Pons (tissue), 1 donor: ENCODE data around the gene JMJD1C.
"Not testable (repeated sequence)": the region's sequence is repeated elsewhere in the genome, so short reads cannot be mapped to it uniquely, and the experiment has no call there.

ENCODE experiments used
- DNase-seq: peaks from one replicate; pipeline ENCODE4 v3.0.0-alpha.2; 2016; ENCODE audit warnings: low spot score

The JMJD1C gene, protein sequence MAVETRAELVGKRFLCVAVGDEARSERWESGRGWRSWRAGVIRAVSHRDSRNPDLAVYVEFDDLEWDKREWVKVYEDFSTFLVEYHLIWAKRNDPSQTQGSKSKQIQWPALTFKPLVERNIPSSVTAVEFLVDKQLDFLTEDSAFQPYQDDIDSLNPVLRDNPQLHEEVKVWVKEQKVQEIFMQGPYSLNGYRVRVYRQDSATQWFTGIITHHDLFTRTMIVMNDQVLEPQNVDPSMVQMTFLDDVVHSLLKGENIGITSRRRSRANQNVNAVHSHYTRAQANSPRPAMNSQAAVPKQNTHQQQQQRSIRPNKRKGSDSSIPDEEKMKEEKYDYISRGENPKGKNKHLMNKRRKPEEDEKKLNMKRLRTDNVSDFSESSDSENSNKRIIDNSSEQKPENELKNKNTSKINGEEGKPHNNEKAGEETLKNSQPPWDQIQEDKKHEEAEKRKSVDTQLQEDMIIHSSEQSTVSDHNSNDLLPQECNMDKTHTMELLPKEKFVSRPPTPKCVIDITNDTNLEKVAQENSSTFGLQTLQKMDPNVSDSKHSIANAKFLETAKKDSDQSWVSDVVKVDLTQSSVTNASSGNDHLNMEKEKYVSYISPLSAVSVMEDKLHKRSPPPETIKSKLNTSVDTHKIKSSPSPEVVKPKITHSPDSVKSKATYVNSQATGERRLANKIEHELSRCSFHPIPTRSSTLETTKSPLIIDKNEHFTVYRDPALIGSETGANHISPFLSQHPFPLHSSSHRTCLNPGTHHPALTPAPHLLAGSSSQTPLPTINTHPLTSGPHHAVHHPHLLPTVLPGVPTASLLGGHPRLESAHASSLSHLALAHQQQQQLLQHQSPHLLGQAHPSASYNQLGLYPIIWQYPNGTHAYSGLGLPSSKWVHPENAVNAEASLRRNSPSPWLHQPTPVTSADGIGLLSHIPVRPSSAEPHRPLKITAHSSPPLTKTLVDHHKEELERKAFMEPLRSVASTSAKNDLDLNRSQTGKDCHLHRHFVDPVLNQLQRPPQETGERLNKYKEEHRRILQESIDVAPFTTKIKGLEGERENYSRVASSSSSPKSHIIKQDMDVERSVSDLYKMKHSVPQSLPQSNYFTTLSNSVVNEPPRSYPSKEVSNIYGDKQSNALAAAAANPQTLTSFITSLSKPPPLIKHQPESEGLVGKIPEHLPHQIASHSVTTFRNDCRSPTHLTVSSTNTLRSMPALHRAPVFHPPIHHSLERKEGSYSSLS (N-terminal part only)

DNA sequence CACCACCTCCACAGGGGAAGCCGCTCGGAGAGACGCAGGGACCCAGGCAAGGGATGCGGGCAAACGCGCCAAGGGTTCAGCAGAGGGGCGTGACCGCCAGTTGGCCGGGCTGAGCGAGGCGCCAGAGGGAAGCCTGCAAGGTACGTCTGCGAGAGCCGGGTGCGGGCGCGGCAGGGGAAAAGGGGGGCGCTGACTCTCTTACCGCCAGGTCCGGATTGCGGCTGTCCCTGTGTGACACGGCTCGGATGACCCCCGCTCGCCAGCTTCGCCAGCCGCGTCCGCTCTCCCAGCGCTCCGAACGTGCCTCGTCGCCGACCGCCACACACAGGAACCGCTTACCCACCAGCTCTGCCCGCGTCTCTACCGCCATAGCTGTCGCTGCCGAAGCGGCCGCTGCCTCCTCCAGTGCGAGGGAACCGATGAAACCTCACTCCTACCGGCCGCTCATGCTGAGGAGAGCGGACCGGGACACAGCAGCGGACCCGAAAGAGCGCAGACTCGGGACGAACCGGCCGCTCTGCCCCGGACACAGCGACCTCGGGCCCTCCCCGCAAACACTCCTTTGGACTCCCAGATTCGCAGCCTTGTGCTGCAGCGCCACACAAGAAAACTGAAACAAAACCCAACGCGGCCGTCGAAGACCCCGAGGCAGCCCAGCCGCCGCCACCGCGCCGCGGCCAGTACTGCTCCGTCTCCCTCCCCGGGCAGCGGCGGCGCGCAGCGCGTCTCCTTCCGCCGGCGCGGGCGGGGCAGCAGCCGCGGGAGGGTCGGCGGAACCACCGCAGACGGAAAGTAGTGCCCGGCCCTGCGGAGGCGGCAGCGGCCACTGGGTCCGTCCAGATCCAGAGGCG lies at the start of gene JMJD1C:
TSS of gene JMJD1C (minus strand) at position 685 of the 851 bp plus-strand sequence. CDS start at position 370, 315 bp downstream.
- peak; percentile 41 for DNase-seq

- no peak for DNase-seq
Measured at GRCh38 chr10:63515002-63515763, 49.4 kb upstream of the JMJD1C start.

- DNase-seq, result no peak
Measured at GRCh38 chr10:63506554-63506953, 40.8 kb upstream of the JMJD1C start.

GRCh38 chr10:63505562-63505961 lies 39.8 kb upstream of the JMJD1C start:
- DNase-seq, result no peak

DNA sequence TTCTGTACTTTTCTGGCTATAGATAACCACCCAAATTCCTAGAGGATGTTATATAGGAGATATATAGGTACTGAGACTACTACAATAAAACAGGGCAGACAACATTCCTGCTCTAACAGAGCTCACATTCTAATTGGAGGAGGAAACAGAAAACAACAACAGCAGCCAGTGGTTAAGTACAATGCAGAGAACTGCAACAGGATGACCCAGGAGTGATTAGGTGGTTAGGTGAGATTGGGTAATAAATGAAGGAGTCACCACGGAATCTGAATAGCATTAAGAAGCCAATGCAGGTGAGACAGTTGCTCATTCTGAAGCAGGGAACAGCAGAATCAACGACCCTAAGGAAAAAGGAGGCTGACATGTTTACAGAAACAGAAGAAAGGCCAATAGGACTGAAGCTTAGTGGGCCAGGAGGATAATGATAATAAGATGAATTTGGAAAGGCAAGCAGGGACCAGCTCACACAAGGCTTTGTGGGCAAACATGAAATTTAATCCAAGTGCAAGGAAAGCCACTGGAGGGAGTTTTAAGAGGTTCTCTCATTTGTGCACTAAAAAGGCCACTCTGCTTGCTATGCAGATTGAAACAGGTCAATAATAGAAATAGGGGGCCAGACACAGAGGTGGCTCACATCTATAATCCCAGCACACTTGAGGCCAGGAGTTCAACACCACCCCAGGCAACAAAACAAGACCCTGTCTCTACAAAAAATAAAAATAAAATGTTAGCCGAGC lies 38.5 kb upstream of the JMJD1C start:
- DNase-seq, result no peak

DNA sequence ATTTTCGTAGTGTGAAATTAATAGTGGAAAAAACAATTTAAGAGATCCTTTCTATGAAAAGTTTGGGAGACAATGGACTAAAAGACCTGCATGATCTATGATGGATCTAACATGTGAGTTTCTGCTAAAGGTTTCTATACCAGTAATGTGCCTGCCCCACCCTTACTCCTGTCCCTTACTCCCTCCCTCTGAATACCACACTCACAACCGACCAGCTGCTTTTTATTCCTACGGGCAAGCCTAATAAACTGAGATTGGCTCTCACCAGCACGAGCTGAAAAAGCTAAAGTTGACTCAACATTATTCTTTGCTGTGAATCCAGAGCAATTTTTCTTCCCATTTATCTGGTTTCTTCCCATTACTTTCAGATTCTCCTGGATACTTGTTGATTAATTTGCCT lies 37.6 kb upstream of the JMJD1C start:
- DNase-seq, result no peak

DNA sequence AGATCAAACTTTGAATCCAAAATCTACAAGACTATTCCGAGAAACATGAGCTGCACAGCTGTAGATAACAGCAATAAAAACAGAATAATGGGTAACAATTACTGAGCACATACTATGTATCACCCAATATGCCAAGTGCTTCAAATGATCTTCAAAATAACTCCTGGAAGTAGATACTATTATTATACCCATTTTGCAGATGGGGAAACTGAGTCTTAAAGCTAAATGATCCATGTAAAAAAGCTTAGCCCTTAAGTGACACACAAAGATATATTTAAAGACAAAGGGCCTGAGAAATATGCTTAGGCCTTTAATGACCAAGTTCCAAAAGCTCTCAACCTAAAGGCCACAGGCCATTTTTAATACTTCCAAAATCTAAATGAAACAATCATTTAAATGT lies 37.1 kb upstream of the JMJD1C start:
- no peak for DNase-seq

DNA sequence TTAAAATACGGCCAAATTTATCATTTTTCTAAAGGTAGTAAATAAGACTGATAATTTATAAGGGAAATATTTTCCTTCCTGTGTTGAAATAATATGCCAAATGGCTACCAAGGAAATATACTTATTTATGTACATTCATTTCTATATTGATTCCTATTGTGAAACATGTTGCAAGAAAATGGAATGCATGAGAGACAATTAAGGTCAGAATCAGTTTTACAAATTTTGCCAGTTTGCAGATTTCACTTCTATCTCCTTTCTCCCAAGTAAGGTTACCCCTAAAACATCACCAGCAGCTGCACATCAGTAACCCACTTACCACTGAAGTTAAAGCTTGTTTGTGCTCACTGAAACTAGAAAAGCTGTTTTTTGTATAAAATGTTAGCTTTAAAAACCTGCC lies 36.2 kb upstream of the JMJD1C start:
- no peak for DNase-seq

DNA sequence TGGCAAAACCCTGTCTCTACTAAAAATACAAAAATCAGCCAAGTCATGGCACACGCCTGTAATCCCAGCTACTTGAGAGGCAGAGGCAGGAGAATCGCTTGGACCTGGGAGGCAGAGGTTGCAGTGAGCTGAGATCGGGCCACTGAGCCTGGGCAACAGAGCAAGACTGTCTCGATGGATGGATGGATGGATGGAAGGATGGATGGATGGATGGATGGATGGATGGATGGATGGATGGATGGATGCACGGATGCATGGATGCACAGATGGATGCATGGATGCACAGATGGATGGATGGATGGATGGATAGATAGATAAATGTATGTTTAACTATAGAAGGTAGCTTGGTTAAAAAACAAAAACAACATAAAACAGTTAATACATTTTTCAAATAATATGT lies 34.8 kb upstream of the JMJD1C start:
- DNase-seq, result not testable (repeated sequence)

DNA sequence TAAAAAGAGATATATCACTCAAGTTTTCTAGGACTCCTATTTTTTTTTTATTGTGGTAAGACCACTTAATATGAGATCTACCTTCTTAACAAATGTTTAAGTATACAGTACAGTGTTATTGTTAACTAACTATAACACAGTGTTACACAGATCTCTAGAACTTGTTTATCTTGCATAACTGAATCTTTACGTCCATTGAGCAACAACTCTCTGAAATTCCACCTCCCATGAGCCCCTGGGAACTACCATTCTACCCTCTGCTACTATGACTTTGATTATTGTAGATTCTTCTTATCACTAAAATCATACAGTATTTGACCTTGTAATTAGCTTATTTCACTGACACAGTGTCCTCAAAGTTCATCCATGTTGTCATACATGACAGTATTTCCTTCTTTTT lies 32.9 kb upstream of the JMJD1C start:
- DNase-seq, result no peak

- DNase-seq, result no peak
Measured at GRCh38 chr10:63497321-63497720, 31.5 kb upstream of the JMJD1C start.

DNA sequence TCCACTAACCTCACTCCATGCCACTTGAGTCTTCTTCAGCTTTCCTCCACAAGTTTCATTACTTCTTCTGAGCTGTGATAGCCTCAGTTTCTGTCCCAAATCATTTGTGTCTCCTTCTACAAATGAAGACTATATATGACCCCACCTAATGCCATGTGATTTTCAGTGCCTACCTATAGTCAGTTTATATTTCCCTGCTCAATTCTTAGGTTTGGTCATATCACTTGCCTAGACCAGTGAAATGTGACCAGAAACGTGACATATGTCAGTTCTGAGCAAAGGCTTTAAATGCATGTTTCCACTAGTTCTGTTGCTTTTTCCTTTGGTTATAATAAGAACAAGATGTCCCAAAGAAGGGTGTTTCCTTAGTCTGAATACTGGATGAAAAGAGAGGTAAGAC lies 30.8 kb upstream of the JMJD1C start:
- no peak for DNase-seq

GRCh38 chr10:63494951-63495350 lies 29.2 kb upstream of the JMJD1C start:
- DNase-seq, result no peak

GRCh38 chr10:63493004-63493403 lies 27.2 kb upstream of the JMJD1C start:
- no peak for DNase-seq

DNA sequence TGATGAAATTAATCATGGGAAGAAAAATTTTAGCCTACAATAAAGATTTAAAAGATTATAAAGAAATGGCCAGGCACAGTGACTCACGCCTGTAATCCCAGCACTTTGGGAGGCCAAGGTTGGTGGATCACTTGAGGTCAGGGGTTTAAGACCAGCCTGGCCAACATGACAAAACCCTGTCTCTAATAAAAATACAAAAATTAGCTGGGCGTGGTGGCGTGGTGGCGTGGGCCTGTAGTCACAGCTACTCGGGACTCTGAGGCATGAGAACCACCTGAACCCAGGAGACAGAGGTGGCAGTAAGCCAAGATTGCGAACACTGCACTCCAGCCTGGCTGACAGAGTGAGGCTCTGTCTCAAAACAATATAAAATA lies 26.5 kb upstream of the JMJD1C start:
- not testable (repeated sequence) for DNase-seq

GRCh38 chr10:63491588-63492316 lies 26.0 kb upstream of the JMJD1C start:
- no peak for DNase-seq

- no peak for DNase-seq
Measured at GRCh38 chr10:63489838-63490237, 24.1 kb upstream of the JMJD1C start.

GRCh38 chr10:63487990-63488389 lies 22.2 kb upstream of the JMJD1C start:
- no peak for DNase-seq

DNA sequence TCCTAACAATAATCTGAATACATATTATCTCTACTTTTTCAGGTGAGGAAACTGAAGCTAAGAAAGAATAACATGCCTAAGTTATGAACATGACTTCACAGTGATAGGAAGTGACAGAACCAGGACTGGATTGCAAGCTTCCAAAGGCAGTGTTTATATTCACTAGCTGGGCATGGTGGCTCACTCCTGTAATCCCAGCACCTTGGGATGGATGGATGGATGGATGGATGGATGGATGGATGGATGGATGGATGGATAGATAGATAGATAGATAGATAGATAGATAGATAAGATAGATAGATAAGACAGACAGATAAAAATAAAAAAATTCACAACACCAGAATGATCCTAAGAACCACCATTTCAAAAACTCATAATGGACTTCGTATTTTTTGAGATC lies 18.2 kb upstream of the JMJD1C start:
- no peak for DNase-seq
